ENCODE measurements around the gene DTNBP1.

Gene DTNBP1

GRCh38 chr6:15530411-15530810 is 132.4 kb downstream of the DTNBP1 start:
- intact Hi-C loops (cut with DNase I; ENCODE audit: low total_unique reads): no loop called here
- H3K4me3 ChIP-seq: no peak overlapping the region
- H3K27me3 ChIP-seq: no peaks in the 10 kb centered on the region
- DNase-seq: no peak
- peaks cover 11 to 60% (median 33%) of the 10 kb centered on the region in 3 donors for H3K36me3 ChIP-seq
- no peaks in the 10 kb centered on the region for H3K9me3 ChIP-seq
- H3K27ac ChIP-seq: no peak overlapping the region
- TF ChIP-seq CTCF (IDR thresholded peaks at IDR 0.05): no peak
- no peaks in the 10 kb centered on the region for H3K4me1 ChIP-seq

- no peak overlapping the region for H3K27ac ChIP-seq
- H3K4me3 ChIP-seq: no peak overlapping the region
- H3K4me1 ChIP-seq: no peaks in the 10 kb centered on the region
- no peaks in the 10 kb centered on the region for H3K27me3 ChIP-seq
- no peak for DNase-seq
- TF ChIP-seq CTCF (IDR thresholded peaks at IDR 0.05): no peak
- intact Hi-C loops (cut with DNase I; ENCODE audit: low total_unique reads): no loop called here
- peaks cover 18 to 68% (median 44%) of the 10 kb centered on the region in 3 donors for H3K36me3 ChIP-seq
- no peaks in the 10 kb centered on the region for H3K9me3 ChIP-seq
Observed at GRCh38 chr6:15528870-15529269, 134.0 kb downstream of the DTNBP1 start.

GRCh38 chr6:15527838-15528617 is 134.8 kb downstream of the DTNBP1 start:
- no peaks in the 10 kb centered on the region for H3K27me3 ChIP-seq
- no peak for DNase-seq
- no peaks in the 10 kb centered on the region for H3K4me1 ChIP-seq
- TF ChIP-seq CTCF (IDR thresholded peaks at IDR 0.05): no peak
- H3K4me3 ChIP-seq: no peak overlapping the region
- no peaks in the 10 kb centered on the region for H3K9me3 ChIP-seq
- intact Hi-C loops (cut with DNase I; ENCODE audit: low total_unique reads): no loop called here
- no peak overlapping the region for H3K27ac ChIP-seq
- H3K36me3 ChIP-seq: peaks cover 27 to 72% (median 52%) of the 10 kb centered on the region in 3 donors

GRCh38 chr6:15526212-15526701 is 136.6 kb downstream of the DTNBP1 start:
- H3K27ac ChIP-seq: no peak overlapping the region
- H3K36me3 ChIP-seq: peaks cover 27 to 75% (median 67%) of the 10 kb centered on the region in 3 donors

GRCh38 chr6:15524861-15525401 is 137.9 kb downstream of the DTNBP1 start:
- Histone ChIP-seq H3K4me3 (no peak overlapping the region), H3K27me3 (no peaks in the 10 kb centered on the region), H3K4me1 (no peaks in the 10 kb centered on the region), H3K36me3 (peaks cover 27 to 74% (median 65%) of the 10 kb centered on the region in 3 donors), H3K9me3 (no peaks in the 10 kb centered on the region), H3K27ac (no peak overlapping the region)
- TF ChIP-seq CTCF (IDR thresholded peaks at IDR 0.05): no peak
- no peak for DNase-seq
- intact Hi-C loops (cut with DNase I; ENCODE audit: low total_unique reads): no loop called here

More at GRCh38 chr6:15526212-15526701, 136.6 kb downstream of the DTNBP1 start:
- TF ChIP-seq CTCF (IDR thresholded peaks at IDR 0.05): no peak
- Histone ChIP-seq H3K4me1 (no peaks in the 10 kb centered on the region), H3K4me3 (no peak overlapping the region), H3K9me3 (no peaks in the 10 kb centered on the region), H3K27me3 (no peaks in the 10 kb centered on the region)
- intact Hi-C loops (cut with DNase I; ENCODE audit: low total_unique reads): no loop called here
- no peak for DNase-seq

Measured in tibial artery (tissue), 4 donors.